Esophagus muscularis mucosa (tissue), 4 donors: ENCODE results near the gene SP2. TPM values are rescaled to one million over a fixed set of nuclear protein-coding genes. Genes with fewer than 3 reads are reported as not detected.
"Not testable (repeated sequence)": the region's sequence is repeated elsewhere in the genome, so short reads cannot be mapped to it uniquely, and the experiment has no call there.

Experiments
- DNase-seq: peaks from one replicate; pipeline ENCODE4 v3.0.0-alpha.2; 2017; ENCODE audit errors: extremely low spot score
- H3K27ac ChIP-seq, 4 donors: fragments of 200-600 bp; sonication (generic); replicated peaks in 1 of 4; 1 replicate in 3 of 4; 2 replicates in 1 of 4; pipeline ENCODE4 v1.5.1; 2016 to 2019; ENCODE audit warnings: mild to moderate bottlenecking in 1 of 4
- H3K27me3 ChIP-seq, 4 donors: fragments of 200-600 bp; sonication (generic); one replicate each; pipeline versions ENCODE4 v1.5.1 to v1.6.0; 2016 to 2019
- H3K36me3 ChIP-seq, 4 donors: fragments of 200-600 bp; sonication (generic); one replicate each; pipeline ENCODE4 v1.5.1; 2016 to 2019
- H3K4me1 ChIP-seq, 4 donors: fragments of 200-600 bp; sonication (generic); one replicate each; pipeline ENCODE4 v1.5.1; 2016 to 2019
- H3K4me3 ChIP-seq, 4 donors: fragments of 200-600 bp; sonication (generic); 1 replicate in 2 of 4; 2 replicates in 2 of 4; pipeline ENCODE4 v1.5.1; 2016 to 2019; ENCODE audit warnings: mild to moderate bottlenecking in 4 of 4, moderate library complexity in 1 of 4
- H3K9me3 ChIP-seq, 4 donors: fragments of 200-600 bp; sonication (generic); 1 replicate in 3 of 4; 2 replicates in 1 of 4; pipeline ENCODE4 v1.5.1; 2016 to 2019
- EP300 ChIP-seq: sonication (generic); formaldehyde crosslinking; IDR thresholded peaks from one replicate; pipeline ENCODE4 v1.6.1; 2017; ENCODE audit warnings: antibody characterized with exemption
- POLR2A ChIP-seq: fragments of 450-650 bp; IDR thresholded peaks from one replicate; pipeline ENCODE4 v1.6.1; 2017; ENCODE audit warnings: antibody characterized with exemption, moderate library complexity, mild to moderate bottlenecking, low read depth
- POLR2AphosphoS5 ChIP-seq, 2 donors: sonication (generic); formaldehyde crosslinking; IDR thresholded peaks; one replicate each; pipeline ENCODE4 v1.6.1; 2017; ENCODE audit warnings: antibody characterized with exemption in 2 of 2
- WGBS: methylation state at CpG from one replicate; pipeline ENCODE4 v1.1.5; 2018; 5-methylcytosine and 5-hydroxymethylcytosine counted together
- intact Hi-C: fragments of 100-400 bp; cut with DNase I; formaldehyde crosslinking; loops from one replicate; pipeline ENCODE4 v1.15.1; 2023
- total RNA-seq, 4 donors: library from RNA; depleted of rRNA; stranded (reverse); fragments of >200 nt; gene quantifications; one replicate each; pipeline versions ENCODE4 v1.1.0 to v1.2.1, GENCODE V29; 2016
- TF ChIP-seq, protein P1 (sequence below), 3 experiments: fragments of 200-600 bp in 2 of 3; fragments of 450-650 bp in 1 of 3; sonication (generic) in 2 of 3; IDR thresholded peaks; one replicate each; pipeline ENCODE4 v1.5.1; 2017 to 2019; ENCODE audit warnings: antibody characterized with exemption in 3 of 3, mild to moderate bottlenecking in 2 of 3, moderate library complexity in 1 of 3

SP2 gene
- total RNA-seq, 4 donors from 2014 or later = 7.1 to 16.0 (median 9.4) TPM

DNA sequence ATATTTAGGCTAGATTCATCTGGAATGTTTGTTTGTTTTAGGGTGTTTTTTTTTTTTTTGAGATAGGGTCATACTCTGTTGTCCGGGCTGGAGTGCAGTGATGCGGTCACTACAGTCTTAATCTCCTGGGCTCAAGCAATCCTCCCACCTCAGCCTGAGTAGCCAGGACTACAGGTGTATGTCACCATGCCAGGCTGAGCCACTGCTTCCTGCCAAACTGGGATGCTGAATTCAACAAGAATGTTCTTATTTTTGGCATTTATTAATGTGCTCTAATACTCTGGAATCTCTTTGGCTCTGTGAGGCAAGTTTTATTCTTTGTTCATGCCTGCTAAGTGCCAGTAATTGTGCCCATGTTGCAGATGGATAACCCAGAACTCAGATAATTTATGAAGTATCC, 21.5 kb downstream of the SP2 start:
- intact Hi-C loops = no loop called here
- Histone ChIP-seq H3K9me3 (no peaks in the 10 kb centered on the region), H3K4me1 (peaks cover 30 to 48% (median 38%) of the 10 kb centered on the region in 4 donors), H3K27ac (peak overlapping the region in 2 of 4 donors; percentile 9 to 43), H3K27me3 (no peaks in the 10 kb centered on the region), H3K4me3 (no peak overlapping the region), H3K36me3 (peaks cover 0 to 30% (median 13%) of the 10 kb centered on the region in 4 donors)
- no peak for DNase-seq
- 69% methylated on average over 2 of the region's 2 CpGs for WGBS
- TF ChIP-seq, protein P1, sequence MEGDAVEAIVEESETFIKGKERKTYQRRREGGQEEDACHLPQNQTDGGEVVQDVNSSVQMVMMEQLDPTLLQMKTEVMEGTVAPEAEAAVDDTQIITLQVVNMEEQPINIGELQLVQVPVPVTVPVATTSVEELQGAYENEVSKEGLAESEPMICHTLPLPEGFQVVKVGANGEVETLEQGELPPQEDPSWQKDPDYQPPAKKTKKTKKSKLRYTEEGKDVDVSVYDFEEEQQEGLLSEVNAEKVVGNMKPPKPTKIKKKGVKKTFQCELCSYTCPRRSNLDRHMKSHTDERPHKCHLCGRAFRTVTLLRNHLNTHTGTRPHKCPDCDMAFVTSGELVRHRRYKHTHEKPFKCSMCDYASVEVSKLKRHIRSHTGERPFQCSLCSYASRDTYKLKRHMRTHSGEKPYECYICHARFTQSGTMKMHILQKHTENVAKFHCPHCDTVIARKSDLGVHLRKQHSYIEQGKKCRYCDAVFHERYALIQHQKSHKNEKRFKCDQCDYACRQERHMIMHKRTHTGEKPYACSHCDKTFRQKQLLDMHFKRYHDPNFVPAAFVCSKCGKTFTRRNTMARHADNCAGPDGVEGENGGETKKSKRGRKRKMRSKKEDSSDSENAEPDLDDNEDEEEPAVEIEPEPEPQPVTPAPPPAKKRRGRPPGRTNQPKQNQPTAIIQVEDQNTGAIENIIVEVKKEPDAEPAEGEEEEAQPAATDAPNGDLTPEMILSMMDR (IDR thresholded peaks at IDR 0.05) = no peak
- TF ChIP-seq EP300 (no peak), POLR2A (no peak), POLR2AphosphoS5 (IDR thresholded peaks at IDR 0.05) (no peak)

DNA sequence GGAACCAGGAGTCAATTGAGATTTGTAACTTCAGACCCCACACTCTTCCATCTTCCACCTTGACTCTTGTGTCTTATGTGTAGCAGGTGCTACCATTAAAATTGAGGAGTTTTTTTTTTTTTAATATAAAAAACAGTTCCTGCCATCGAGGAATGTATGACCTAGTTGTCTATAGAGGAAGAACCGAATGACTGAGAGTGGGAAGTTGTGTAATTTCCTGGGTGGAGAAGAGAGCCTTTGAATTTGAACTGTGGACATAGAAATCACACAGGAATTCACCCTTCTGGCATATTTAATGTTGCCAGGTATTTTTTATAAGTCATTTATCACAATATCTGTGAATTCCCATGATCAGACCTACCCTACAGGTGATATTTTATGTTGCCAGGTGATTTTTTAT, 22.0 kb downstream of the SP2 start:
- Histone ChIP-seq H3K4me1 (peaks cover 30 to 48% (median 38%) of the 10 kb centered on the region in 4 donors), H3K36me3 (peaks cover 2 to 34% (median 17%) of the 10 kb centered on the region in 4 donors), H3K27me3 (no peaks in the 10 kb centered on the region), H3K9me3 (no peaks in the 10 kb centered on the region), H3K27ac (peak overlapping the region in 2 of 4 donors; percentile 9 to 43), H3K4me3 (no peak overlapping the region)
- DNase-seq = no peak
- TF ChIP-seq EP300 (no peak), POLR2AphosphoS5 (IDR thresholded peaks at IDR 0.05) (no peak), POLR2A (no peak)
- TF ChIP-seq, protein P1 (IDR thresholded peaks at IDR 0.05) = no peak
- intact Hi-C loops = no loop called here
- WGBS = 47% methylated on average over 2 of the region's 2 CpGs

DNA sequence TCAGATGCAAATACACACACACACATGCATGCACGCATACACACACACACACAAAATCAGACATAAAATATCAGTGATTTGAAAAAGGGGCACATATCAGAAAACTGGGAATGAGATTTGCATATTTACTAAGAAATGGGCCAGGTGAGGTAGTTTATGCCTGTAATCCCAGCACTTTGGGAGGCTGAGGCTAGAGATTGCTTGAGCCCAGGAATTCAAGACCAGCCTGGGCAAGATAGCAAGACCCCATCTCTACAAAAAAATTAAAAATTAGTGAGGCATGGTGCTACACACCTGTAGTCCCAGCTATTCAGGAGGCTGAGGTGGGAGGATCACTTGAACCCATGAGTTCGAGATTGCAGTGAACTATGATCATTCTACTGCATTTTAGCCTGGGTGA, 23.0 kb downstream of the SP2 start:
- intact Hi-C loops = no loop called here
- WGBS = 90% methylated on average over 2 of the region's 2 CpGs
- TF ChIP-seq, protein P1 (IDR thresholded peaks at IDR 0.05) = no peak
- TF ChIP-seq POLR2AphosphoS5 (IDR thresholded peaks at IDR 0.05) (no peak), POLR2A (no peak), EP300 (no peak)
- peaks cover 7 to 44% (median 27%) of the 10 kb centered on the region in 4 donors for H3K36me3 ChIP-seq
- DNase-seq = no peak
- H3K9me3 ChIP-seq = no peaks in the 10 kb centered on the region
- peaks cover 30 to 45% (median 38%) of the 10 kb centered on the region in 4 donors for H3K4me1 ChIP-seq
- no peak overlapping the region for H3K4me3 ChIP-seq
- no peak overlapping the region for H3K27ac ChIP-seq
- no peaks in the 10 kb centered on the region for H3K27me3 ChIP-seq

DNA sequence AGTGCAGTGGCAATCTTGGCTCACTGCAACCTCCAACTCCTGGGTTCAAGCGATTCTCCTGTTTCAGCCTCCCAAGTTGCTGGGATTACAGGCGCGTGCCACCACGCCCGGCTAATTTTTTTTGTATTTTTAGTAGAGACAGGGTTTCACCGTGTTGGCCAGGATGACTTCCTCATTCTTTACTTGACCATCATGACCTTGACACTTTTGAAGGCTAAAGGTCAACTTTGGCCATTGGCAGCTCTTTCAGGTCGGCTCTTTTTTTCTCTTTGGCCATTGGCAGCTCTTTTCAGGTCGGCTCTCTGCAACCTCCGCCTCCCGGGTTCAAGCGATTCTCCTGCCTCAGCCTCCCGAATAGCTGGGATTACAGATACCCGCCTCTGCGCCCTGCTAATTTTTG, 23.9 kb downstream of the SP2 start:
- peaks cover 24 to 36% (median 31%) of the 10 kb centered on the region in 4 donors for H3K4me1 ChIP-seq
- DNase-seq, H3K27ac ChIP-seq, intact Hi-C loops, H3K9me3 ChIP-seq, H3K4me3 ChIP-seq, H3K27me3 ChIP-seq: not testable (repeated sequence)
- WGBS = 97% methylated on average over 14 of the region's 14 CpGs
- peaks cover 12 to 53% (median 35%) of the 10 kb centered on the region in 4 donors for H3K36me3 ChIP-seq

DNA sequence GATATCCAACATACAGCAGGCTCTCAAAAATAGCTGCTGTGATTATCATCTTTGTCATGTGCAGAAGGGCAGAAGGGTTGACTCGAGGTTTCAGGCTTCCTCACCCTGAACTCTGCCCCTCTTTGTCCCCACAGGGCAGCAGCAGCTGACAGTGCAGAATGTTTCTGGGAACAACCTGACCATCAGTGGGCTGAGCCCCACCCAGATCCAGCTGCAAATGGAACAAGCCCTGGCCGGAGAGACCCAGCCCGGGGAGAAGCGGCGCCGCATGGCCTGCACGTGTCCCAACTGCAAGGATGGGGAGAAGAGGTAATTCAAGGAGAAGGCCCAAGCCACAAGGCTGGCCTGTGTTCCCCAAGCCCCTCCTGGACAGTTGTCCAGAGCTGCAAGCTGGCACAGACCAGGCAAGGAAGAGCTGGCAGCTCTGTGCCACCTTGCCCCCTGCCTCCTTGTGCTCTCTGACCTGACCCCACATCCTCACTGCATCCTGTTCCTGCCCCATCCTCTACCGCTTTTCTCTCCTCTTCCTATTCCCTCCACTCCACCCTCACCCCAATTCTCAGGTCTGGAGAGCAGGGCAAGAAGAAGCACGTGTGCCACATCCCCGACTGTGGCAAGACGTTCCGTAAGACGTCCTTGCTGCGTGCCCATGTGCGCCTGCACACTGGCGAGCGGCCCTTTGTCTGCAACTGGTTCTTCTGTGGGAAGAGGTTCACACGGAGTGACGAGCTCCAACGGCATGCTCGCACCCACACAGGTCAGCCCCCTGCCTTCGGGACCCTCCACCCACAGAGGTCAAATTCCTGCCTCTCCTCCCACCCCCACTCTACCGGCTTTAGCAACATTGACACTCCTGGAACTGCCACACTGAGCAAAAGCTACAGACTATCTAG, 29.0 kb downstream of the SP2 start:
- DNase-seq = no peak
- no peak overlapping the region for H3K27ac ChIP-seq

More for the DNA sequence above, 29.0 kb downstream of the SP2 start:
- intact Hi-C loops = no loop called here
- Histone ChIP-seq H3K27me3 (no peaks in the 10 kb centered on the region), H3K4me3 (no peak overlapping the region), H3K36me3 (peaks cover 45 to 80% (median 68%) of the 10 kb centered on the region in 4 donors), H3K9me3 (no peaks in the 10 kb centered on the region), H3K4me1 (peaks cover 0 to 11% (median 6%) of the 10 kb centered on the region in 4 donors)
- WGBS = 84% methylated on average over 23 of the region's 23 CpGs
- TF ChIP-seq POLR2A (no peak), POLR2AphosphoS5 (IDR thresholded peaks at IDR 0.05) (no peak), EP300 (no peak)
- TF ChIP-seq, protein P1 (IDR thresholded peaks at IDR 0.05) = no peak
